Rectal smooth muscle tissue (tissue), 1 donor: ENCODE data around the gene EPSTI1.
A peak's percentile ranks its signal among the peaks of the same experiment; 100 is the strongest.
"Not testable (repeated sequence)": the region's sequence is repeated elsewhere in the genome, so short reads cannot be mapped to it uniquely, and the experiment has no call there.

Experiments
- H3K27ac ChIP-seq: one replicate; pipeline ENCODE4 v1.7.0; 2013; ENCODE audit warnings: low read depth, low read length, inconsistent platforms
- H3K27me3 ChIP-seq: one replicate; pipeline ENCODE4 v1.7.0; 2013; ENCODE audit warnings: low read length; ENCODE audit not compliant: control insufficient read depth, insufficient read depth
- H3K36me3 ChIP-seq: one replicate; pipeline ENCODE4 v1.7.0; 2013; ENCODE audit warnings: low read length; ENCODE audit not compliant: control insufficient read depth, insufficient read depth
- H3K4me1 ChIP-seq: one replicate; pipeline ENCODE4 v1.7.0; 2013; ENCODE audit warnings: low read length; ENCODE audit not compliant: control insufficient read depth, insufficient read depth
- H3K4me3 ChIP-seq: one replicate; pipeline ENCODE4 v1.7.0; 2013; ENCODE audit warnings: low read length
- H3K9ac ChIP-seq: one replicate; pipeline ENCODE4 v1.7.0; 2013; ENCODE audit warnings: low read length

Gene EPSTI1, protein sequence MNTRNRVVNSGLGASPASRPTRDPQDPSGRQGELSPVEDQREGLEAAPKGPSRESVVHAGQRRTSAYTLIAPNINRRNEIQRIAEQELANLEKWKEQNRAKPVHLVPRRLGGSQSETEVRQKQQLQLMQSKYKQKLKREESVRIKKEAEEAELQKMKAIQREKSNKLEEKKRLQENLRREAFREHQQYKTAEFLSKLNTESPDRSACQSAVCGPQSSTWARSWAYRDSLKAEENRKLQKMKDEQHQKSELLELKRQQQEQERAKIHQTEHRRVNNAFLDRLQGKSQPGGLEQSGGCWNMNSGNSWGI

DNA sequence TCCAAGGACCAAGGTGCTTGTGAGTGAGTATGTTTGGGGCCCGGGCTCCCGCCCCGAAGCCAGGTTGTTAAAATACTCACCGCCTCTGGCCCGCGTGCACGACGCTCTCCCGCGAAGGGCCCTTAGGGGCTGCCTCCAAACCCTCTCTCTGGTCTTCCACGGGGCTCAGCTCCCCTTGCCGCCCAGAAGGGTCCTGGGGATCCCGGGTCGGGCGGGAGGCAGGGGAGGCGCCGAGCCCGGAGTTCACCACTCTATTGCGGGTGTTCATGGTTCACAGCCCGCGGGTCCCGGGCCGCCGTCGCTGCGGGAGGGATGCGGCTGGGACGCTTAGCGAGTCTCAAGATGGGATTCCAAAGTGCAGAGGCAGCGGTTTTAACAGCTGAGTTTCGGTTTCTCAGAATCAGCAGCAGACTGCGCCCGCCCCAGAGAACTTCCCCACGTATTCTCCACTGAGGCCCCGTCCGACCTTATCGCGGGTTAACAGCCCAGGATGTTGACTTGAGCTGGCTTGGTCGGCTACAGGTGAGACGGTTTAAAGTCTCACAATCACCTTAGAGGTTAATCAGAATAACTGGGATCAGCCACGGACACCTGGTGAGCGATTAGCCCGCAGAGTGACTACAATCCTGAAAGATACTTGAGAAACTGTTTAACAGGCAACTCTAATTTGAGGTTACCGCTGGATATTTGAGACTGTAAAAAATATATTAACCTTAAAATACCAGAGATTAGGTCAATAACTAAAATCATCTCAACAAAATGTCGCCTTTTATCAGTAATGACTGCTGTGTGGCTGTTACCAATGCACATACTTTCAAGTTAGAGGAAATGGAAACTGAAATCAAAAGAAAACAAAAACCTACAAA, at the start of gene EPSTI1:
TSS of gene EPSTI1 (minus strand) at position 344 of the 866 bp plus-strand sequence. CDS start at position 268, 76 bp downstream.
- H3K36me3 ChIP-seq = no peaks in the 10 kb centered on the region
- no peaks in the 10 kb centered on the region for H3K27me3 ChIP-seq
- H3K27ac ChIP-seq = peak within 1 kb of the TSS; percentile 73
- H3K4me1 ChIP-seq = peaks cover 9% of the 10 kb centered on the region
- peak within 1 kb of the TSS; percentile 82 for H3K4me3 ChIP-seq
- H3K9ac ChIP-seq = peak within 1 kb of the TSS; percentile 55

DNA sequence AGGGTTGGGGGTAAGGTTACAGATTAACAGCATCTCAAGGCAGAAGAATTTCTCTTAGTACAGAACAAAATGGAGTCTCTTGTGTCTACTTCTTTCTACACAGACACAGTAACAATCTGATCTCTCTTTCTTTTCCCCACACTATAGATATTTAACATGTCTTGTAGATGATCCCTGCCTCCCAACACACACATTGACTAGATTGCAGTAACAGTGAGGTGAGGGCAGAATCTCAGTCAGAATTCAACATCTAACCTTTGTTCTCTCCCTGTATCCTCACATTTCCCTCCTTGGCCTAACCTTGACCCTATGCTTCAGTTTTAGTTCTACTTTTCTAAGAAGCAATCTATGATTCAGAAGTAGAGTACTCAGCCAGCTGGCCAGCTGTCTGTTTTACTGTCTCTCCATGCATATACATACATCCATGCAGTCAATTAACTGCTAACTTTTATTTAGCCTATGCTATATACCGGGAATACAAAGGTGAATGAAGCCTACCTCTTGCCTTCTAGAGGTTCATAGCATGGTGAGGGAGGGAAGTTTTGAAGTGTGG, 49.4 kb upstream of the EPSTI1 start:
- Histone ChIP-seq H3K27ac (no peak overlapping the region), H3K36me3 (no peaks in the 10 kb centered on the region), H3K9ac (no peak overlapping the region), H3K4me3 (no peak overlapping the region), H3K27me3 (no peaks in the 10 kb centered on the region), H3K4me1 (no peaks in the 10 kb centered on the region)

DNA sequence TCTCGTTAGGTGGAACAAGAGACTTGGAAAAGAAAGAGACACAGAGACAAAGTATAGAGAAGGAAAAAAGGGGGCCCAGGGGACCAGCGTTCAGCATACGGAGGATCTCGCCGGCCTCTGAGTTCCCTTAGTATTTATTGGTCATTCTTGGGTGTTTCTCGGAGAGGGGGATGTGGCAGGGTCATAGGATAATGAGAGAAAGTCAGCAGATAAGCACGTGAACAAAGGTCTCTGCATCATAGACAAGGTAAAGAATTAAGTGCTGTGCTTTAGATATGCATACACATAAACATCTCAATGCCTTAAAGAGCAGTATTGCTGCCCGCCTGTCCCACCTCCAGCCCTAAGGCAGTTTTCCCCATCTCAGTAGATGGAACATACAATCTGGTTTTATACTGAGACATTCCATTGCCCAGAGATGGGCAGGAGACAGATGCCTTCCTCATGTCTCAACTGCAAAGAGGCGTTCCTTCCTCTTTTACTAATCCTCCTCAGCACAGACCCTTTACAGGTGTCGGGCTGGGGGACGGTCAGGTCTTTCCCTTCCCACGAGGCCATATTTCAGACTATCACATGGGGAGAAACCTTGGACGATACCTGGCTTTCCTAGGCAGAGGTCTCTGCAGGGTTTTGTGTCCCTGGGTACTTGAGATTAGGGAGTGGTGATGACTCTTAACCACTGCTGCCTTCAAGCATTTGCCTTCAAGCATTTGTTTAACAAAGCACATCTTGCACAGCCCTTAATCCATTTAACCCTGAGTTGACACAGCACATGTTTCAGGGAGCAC, 48.7 kb upstream of the EPSTI1 start:
- H3K4me3 ChIP-seq, H3K27me3 ChIP-seq, H3K27ac ChIP-seq, H3K4me1 ChIP-seq, H3K36me3 ChIP-seq, H3K9ac ChIP-seq: not testable (repeated sequence)

DNA sequence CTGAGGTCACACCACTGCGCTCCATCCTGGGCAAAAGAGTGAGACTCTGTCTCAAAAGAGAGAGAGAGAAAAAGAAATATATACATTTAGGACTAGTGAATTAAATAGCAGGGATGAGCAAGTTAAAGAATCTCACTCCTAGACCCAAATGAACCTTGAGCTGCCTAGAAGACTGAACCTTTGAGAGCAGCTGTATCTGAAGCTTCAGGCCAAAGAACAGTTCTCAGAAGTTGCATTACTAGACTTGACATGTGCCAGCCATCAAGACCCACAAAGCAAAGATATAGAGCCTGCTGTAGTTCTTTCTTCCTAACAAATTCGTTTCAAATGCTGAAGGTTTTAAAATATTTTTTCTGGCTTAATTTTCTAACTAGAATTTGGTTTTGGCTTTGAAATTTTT, 47.9 kb upstream of the EPSTI1 start:
- no peaks in the 10 kb centered on the region for H3K4me1 ChIP-seq

DNA sequence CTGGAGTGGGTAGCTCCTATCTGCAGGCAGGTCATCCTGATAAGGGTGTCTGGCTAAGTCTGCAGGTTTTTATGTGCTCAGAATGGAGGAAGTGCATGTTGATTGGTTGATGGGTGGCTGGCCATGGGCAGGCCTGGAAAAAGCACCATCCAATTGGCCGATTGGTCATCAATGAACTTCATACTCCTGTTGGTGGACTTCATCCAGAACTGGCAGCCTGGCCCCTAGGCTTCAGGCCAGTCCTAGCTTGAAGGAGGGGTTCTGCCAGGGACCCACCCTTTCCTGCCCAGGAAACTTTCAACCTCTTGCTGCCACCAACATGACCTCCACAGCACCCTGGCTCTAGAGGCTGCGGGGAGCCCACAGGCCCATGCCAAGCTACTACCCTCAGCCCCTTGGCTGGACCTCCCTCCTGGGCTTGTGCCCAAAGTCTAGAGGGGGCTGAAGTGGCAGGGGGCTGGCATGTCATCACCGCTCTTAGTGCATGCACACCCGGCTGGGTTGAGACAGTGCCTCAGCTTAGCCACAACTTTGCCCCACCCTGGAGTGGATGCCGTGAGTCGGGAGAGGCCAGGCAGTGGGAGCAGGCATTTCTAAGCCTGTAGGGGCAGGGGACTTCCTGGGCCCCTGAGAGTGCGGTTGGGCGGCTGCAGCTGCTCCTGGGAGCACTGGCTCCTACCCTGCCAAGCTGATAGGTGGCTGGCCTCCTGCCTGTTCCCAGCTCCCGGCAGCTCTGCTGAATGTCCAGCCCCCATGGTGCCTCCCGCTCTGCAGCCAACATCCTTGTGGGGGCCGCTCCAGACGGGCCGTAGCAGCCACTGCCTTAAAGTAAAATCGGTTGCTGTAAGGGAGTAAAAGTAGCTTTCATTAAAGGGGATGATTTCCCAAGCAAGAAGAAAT, 44.6 kb upstream of the EPSTI1 start:
- Histone ChIP-seq H3K4me3 (no peak overlapping the region), H3K4me1 (no peaks in the 10 kb centered on the region), H3K9ac (no peak overlapping the region), H3K27me3 (no peaks in the 10 kb centered on the region), H3K36me3 (peaks cover 2% of the 10 kb centered on the region), H3K27ac (peak overlapping the region; percentile 16)

More for the DNA sequence above, 47.9 kb upstream of the EPSTI1 start:
- Histone ChIP-seq H3K27me3 (no peaks in the 10 kb centered on the region), H3K9ac (no peak overlapping the region), H3K27ac (no peak overlapping the region), H3K4me3 (no peak overlapping the region), H3K36me3 (no peaks in the 10 kb centered on the region)

DNA sequence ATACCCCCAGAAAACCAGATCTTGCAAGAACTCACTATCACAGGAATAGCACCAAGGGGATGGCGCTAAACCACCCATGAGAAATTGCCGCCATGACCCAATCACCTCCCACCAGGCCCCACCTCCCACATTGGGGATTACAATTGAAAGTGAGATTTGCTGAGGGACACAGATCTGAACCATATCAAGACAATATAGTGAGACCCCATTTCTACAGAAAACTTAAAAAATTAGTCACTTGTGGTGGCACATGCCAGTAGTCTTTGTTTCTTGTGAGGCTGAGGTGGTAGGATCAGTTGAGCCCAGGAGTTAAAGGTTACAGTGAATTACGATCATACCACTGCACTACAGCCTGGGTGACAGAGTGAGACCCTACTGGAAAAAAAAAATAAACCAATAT, 41.0 kb upstream of the EPSTI1 start:
- Histone ChIP-seq H3K4me1 (peaks cover 2% of the 10 kb centered on the region), H3K27me3 (no peaks in the 10 kb centered on the region), H3K36me3 (peaks cover 2% of the 10 kb centered on the region), H3K27ac (no peak overlapping the region), H3K9ac (no peak overlapping the region), H3K4me3 (no peak overlapping the region)

DNA sequence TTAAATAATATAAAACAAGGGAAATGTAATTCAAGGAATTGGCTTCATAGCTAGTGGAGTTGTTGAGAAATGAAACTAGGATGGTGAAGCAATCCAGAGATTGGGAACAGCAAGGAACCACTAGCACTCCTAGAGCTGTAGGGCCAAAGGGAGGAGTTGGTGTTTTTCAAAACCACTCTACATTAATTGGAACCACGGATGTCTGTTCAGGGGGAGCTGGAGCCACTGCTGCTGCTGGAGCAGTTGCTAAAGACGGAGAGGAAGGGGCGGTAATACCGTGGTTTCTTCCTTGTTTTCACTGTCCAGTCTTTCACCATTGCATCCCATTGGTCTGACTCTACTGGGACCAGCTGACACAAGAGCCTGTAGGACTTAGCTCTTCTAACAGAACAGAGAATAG, 39.8 kb upstream of the EPSTI1 start:
- peaks cover 2% of the 10 kb centered on the region for H3K36me3 ChIP-seq
- no peak overlapping the region for H3K9ac ChIP-seq

DNA sequence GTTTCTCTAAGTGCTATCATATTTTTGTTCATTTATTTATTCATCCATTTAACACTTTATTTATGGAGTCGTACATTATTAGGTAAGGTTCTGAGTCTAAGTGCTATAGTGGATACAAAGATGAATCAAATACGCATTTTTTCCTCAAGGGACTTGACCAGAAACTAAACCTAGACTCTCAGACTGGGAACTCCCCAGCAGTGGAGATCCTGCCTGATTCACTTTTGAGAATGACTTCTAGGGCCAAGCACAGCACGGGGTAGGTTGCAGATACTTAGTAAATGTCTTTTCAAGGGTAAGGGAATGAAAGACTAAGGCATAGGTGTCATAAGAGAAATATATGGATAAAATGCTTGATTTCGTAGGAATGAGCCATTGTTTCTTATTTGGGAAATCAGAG, 38.5 kb upstream of the EPSTI1 start:
- no peak overlapping the region for H3K27ac ChIP-seq
- H3K27me3 ChIP-seq = no peaks in the 10 kb centered on the region
- H3K36me3 ChIP-seq = peaks cover 2% of the 10 kb centered on the region
- H3K9ac ChIP-seq = no peak overlapping the region
- H3K4me3 ChIP-seq = no peak overlapping the region
- H3K4me1 ChIP-seq = peaks cover 5% of the 10 kb centered on the region

More for the DNA sequence above, 39.8 kb upstream of the EPSTI1 start:
- H3K27ac ChIP-seq = no peak overlapping the region
- no peaks in the 10 kb centered on the region for H3K27me3 ChIP-seq
- no peak overlapping the region for H3K4me3 ChIP-seq
- H3K4me1 ChIP-seq = peaks cover 3% of the 10 kb centered on the region

DNA sequence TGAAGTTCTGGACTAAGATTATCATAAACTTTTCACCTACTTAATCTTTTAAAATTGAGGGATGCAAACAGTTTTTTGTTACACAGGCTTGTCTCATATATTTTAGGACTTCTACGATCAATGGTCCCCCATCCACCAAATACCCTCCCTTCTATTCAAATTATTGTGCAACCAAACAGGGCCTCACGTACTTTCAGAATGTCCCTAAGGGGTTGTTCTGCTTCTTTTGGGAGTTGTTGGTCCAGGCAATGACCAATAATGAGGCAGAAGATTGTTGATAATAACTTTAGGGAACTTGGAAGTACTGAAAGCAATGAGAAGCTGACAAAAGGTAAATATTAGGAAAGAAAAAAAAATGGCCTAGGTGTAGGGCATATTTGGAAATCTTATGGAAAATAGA, 34.2 kb upstream of the EPSTI1 start:
- Histone ChIP-seq H3K27me3 (no peaks in the 10 kb centered on the region), H3K27ac (no peak overlapping the region), H3K4me1 (peaks cover 13% of the 10 kb centered on the region), H3K9ac (no peak overlapping the region), H3K36me3 (no peaks in the 10 kb centered on the region), H3K4me3 (no peak overlapping the region)

DNA sequence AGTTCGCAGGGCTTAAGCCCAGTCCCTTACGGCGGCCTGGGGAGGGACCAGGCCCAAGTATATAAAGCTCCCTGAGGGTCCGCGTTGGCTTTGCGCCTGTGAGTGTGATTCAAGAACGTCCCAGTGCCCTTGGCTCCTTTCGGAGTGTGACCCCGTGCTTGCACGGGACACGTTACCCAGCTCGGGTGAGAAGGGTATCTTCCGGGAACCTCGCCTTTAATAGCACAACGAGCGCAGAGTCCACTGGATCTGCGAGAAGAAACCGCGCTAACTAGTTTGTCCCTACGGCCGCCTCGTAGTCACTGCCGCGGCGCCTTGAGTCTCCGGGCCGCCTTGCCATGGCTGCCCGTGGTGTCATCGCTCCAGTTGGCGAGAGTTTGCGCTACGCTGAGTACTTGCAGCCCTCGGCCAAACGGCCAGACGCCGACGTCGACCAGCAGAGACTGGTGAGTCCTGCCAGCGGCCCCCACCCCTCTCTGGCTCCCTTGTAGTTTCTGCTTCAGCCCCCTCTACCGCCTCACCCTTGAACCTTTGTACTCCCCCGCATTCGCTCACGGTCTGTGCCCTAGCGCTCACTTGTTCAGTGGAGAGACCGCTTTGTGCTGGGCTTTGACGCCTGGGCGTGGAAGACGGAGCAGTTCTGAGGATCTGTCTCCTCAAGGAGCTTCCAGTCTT, 31.4 kb upstream of the EPSTI1 start, which contains the start of gene DNAJC15:
TSS of gene DNAJC15 (plus strand) at position 298 of the 675 bp plus-strand sequence. CDS start at position 339, 41 bp downstream.
- Histone ChIP-seq H3K4me1 (peaks cover 13% of the 10 kb centered on the region), H3K27ac (peak within 1 kb of the TSS; percentile 94), H3K27me3 (no peaks in the 10 kb centered on the region), H3K9ac (peak within 1 kb of the TSS; percentile 85), H3K4me3 (peak within 1 kb of the TSS; percentile 77), H3K36me3 (no peaks in the 10 kb centered on the region)

DNA sequence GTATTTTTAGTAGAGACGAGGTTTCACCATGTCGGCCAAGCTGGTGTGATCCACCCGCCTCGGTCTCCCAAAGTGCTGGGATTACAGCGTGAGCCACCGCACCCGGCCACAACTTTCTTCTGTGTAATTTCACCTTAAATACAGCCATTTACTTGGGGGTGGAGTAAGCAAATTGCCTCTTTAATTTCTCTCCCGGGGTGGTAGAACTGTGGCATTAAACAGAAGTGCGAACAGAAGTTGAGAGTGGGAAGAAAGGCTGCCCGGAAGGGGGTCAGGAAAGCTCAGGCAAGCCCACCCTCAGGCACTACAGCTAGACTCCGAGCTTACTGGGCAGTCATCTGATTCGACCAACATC, 30.9 kb upstream of the EPSTI1 start:
- Histone ChIP-seq H3K4me1 (peaks cover 9% of the 10 kb centered on the region), H3K36me3 (no peaks in the 10 kb centered on the region), H3K27me3 (no peaks in the 10 kb centered on the region), H3K9ac (peak overlapping the region; percentile 85), H3K4me3 (peak overlapping the region; percentile 77), H3K27ac (peak overlapping the region; percentile 94)
